AML-193 (cell line): ENCODE results near the gene NOTUM.
"Not testable (repeated sequence)": the region's sequence is repeated elsewhere in the genome, so short reads cannot be mapped to it uniquely, and the experiment has no call there.

Experiments used
- DNase-seq, 2 experiments: peaks; one replicate each; lab custom pipeline; 2025; lab: John Stamatoyannopoulos, UW

The NOTUM gene

GRCh38 chr17:81996232-81996756 is 35.3 kb upstream of the NOTUM start:
- no peak for DNase-seq

- no peak for DNase-seq
Measured at GRCh38 chr17:81995463-81996231, 34.7 kb upstream of the NOTUM start.

- no peak for DNase-seq
Measured at GRCh38 chr17:81994593-81995462, 33.8 kb upstream of the NOTUM start.

- no peak for DNase-seq
Measured at GRCh38 chr17:81993729-81994592, 33.0 kb upstream of the NOTUM start.

- no peak for DNase-seq
Measured at GRCh38 chr17:81992306-81993102, 31.5 kb upstream of the NOTUM start.

- no peak for DNase-seq
Measured at GRCh38 chr17:81991684-81992305, 30.8 kb upstream of the NOTUM start.

- DNase-seq: no peak
Measured at GRCh38 chr17:81990836-81991683, 30.1 kb upstream of the NOTUM start.

- DNase-seq: no peak
Measured at GRCh38 chr17:81987161-81987770, 26.3 kb upstream of the NOTUM start.

GRCh38 chr17:81986606-81987005 is 25.6 kb upstream of the NOTUM start:
- no peak for DNase-seq

GRCh38 chr17:81984773-81985410 is 23.9 kb upstream of the NOTUM start:
- DNase-seq: no peak

GRCh38 chr17:81983639-81984373 is 22.8 kb upstream of the NOTUM start:
- no peak for DNase-seq

GRCh38 chr17:81983011-81983638 is 22.1 kb upstream of the NOTUM start:
- no peak for DNase-seq

- DNase-seq: not testable (repeated sequence)
Measured at GRCh38 chr17:81981511-81981910, 20.5 kb upstream of the NOTUM start.

- DNase-seq: no peak
Measured at GRCh38 chr17:81980707-81981343, 19.8 kb upstream of the NOTUM start.

GRCh38 chr17:81980122-81980521 is 19.1 kb upstream of the NOTUM start:
- DNase-seq: no peak

- no peak for DNase-seq
Measured at GRCh38 chr17:81978524-81979298, 17.7 kb upstream of the NOTUM start.
